ENCODE data around the gene GAA.

GAA gene

GRCh38 chr17:80133626-80133970, 32.2 kb downstream of the GAA start:
- Histone ChIP-seq H3K9me3 (ENCODE audit: low read depth, low read length) (no peaks in the 10 kb centered on the region), H3K36me3 (ENCODE audit: insufficient read depth, low read length) (peaks cover 56% of the 10 kb centered on the region), H3K9ac (ENCODE audit: insufficient read length) (no peak overlapping the region), H3K4me3 (no peak overlapping the region), H3K27ac (no peak overlapping the region)
- no peak for DNase-seq (ENCODE audit: low read depth, low spot score)
- TF ChIP-seq EZH2 (IDR thresholded peaks at IDR 0.05) (no peak), FOXP2 (optimal IDR thresholded peaks at IDR 0.05; ENCODE audit: control extremely low read depth, extremely low read length, insufficient read depth) (no peak), POLR2AphosphoS5 (IDR thresholded peaks at IDR 0.05; ENCODE audit: borderline replicate concordance, low read depth, low read length) (no peak)

- TF ChIP-seq EZH2 (IDR thresholded peaks at IDR 0.05), result no peak
- TF ChIP-seq FOXP2 (optimal IDR thresholded peaks at IDR 0.05; ENCODE audit: control extremely low read depth, extremely low read length, insufficient read depth), result no peak
- no peak for TF ChIP-seq POLR2AphosphoS5 (IDR thresholded peaks at IDR 0.05; ENCODE audit: borderline replicate concordance, low read depth, low read length)
- Histone ChIP-seq H3K36me3 (ENCODE audit: insufficient read depth, low read length) (peaks cover 91% of the 10 kb centered on the region), H3K9ac (ENCODE audit: insufficient read length) (no peak overlapping the region), H3K4me3 (no peak overlapping the region), H3K9me3 (ENCODE audit: low read depth, low read length) (no peaks in the 10 kb centered on the region), H3K27ac (no peak overlapping the region)
- no peak for DNase-seq (ENCODE audit: low read depth, low spot score)
Observed at GRCh38 chr17:80137131-80137530, 35.8 kb downstream of the GAA start.

- Histone ChIP-seq H3K27ac (no peak overlapping the region), H3K9me3 (ENCODE audit: low read depth, low read length) (no peaks in the 10 kb centered on the region), H3K36me3 (ENCODE audit: insufficient read depth, low read length) (peaks cover 98% of the 10 kb centered on the region), H3K9ac (ENCODE audit: insufficient read length) (no peak overlapping the region), H3K4me3 (no peak overlapping the region)
- TF ChIP-seq EZH2 (IDR thresholded peaks at IDR 0.05), result no peak
- no peak for TF ChIP-seq POLR2AphosphoS5 (IDR thresholded peaks at IDR 0.05; ENCODE audit: borderline replicate concordance, low read depth, low read length)
- TF ChIP-seq FOXP2 (optimal IDR thresholded peaks at IDR 0.05; ENCODE audit: control extremely low read depth, extremely low read length, insufficient read depth), result no peak
- no peak for DNase-seq (ENCODE audit: low read depth, low spot score)
Observed at GRCh38 chr17:80138856-80139426, 37.6 kb downstream of the GAA start.

GRCh38 chr17:80141463-80142165, 40.2 kb downstream of the GAA start:
- no peak for DNase-seq (ENCODE audit: low read depth, low spot score)
- peak overlapping the region; percentile 25 for H3K9ac ChIP-seq (ENCODE audit: insufficient read length)
- peak overlapping the region; percentile 57; the same call in 1 of the 2 replicates for H3K27ac ChIP-seq
- H3K36me3 ChIP-seq (ENCODE audit: insufficient read depth, low read length), result peaks cover 87% of the 10 kb centered on the region
- H3K4me3 ChIP-seq, result no peak overlapping the region
- no peak for TF ChIP-seq EZH2 (IDR thresholded peaks at IDR 0.05)
- no peaks in the 10 kb centered on the region for H3K9me3 ChIP-seq (ENCODE audit: low read depth, low read length)

- Histone ChIP-seq H3K9me3 (ENCODE audit: low read depth, low read length) (no peaks in the 10 kb centered on the region), H3K27ac (no peak overlapping the region)
- DNase-seq (ENCODE audit: low read depth, low spot score), result no peak
Observed at GRCh38 chr17:80142929-80143328, 41.5 kb downstream of the GAA start.

GRCh38 chr17:80145076-80146075, 44.0 kb downstream of the GAA start:
- Histone ChIP-seq H3K9ac (ENCODE audit: insufficient read length) (peak overlapping the region; percentile 98), H3K36me3 (ENCODE audit: insufficient read depth, low read length) (peaks cover 50% of the 10 kb centered on the region), H3K27ac (no peak overlapping the region), H3K4me3 (peak overlapping the region; percentile 99), H3K9me3 (ENCODE audit: low read depth, low read length) (no peaks in the 10 kb centered on the region)
- DNase-seq (ENCODE audit: low read depth, low spot score), result no peak
- no peak for TF ChIP-seq POLR2AphosphoS5 (IDR thresholded peaks at IDR 0.05; ENCODE audit: borderline replicate concordance, low read depth, low read length)
- TF ChIP-seq FOXP2 (optimal IDR thresholded peaks at IDR 0.05; ENCODE audit: control extremely low read depth, extremely low read length, insufficient read depth), result no peak
- TF ChIP-seq EZH2 (IDR thresholded peaks at IDR 0.05), result no peak

More at GRCh38 chr17:80142929-80143328, 41.5 kb downstream of the GAA start:
- H3K4me3 ChIP-seq, result no peak overlapping the region
- TF ChIP-seq EZH2 (IDR thresholded peaks at IDR 0.05) (no peak), FOXP2 (optimal IDR thresholded peaks at IDR 0.05; ENCODE audit: control extremely low read depth, extremely low read length, insufficient read depth) (no peak), POLR2AphosphoS5 (IDR thresholded peaks at IDR 0.05; ENCODE audit: borderline replicate concordance, low read depth, low read length) (no peak)
- peaks cover 74% of the 10 kb centered on the region for H3K36me3 ChIP-seq (ENCODE audit: insufficient read depth, low read length)
- H3K9ac ChIP-seq (ENCODE audit: insufficient read length), result peak overlapping the region; percentile 60

- peak overlapping the region; percentile 99 for H3K4me3 ChIP-seq
- no peak for TF ChIP-seq POLR2AphosphoS5 (IDR thresholded peaks at IDR 0.05; ENCODE audit: borderline replicate concordance, low read depth, low read length)
- no peaks in the 10 kb centered on the region for H3K9me3 ChIP-seq (ENCODE audit: low read depth, low read length)
- H3K36me3 ChIP-seq (ENCODE audit: insufficient read depth, low read length), result peaks cover 40% of the 10 kb centered on the region
- peak overlapping the region; percentile 98 for H3K9ac ChIP-seq (ENCODE audit: insufficient read length)
- peak overlapping the region; percentile 31; the same call in 1 of the 2 replicates for H3K27ac ChIP-seq
- no peak for DNase-seq (ENCODE audit: low read depth, low spot score)
Observed at GRCh38 chr17:80146121-80147034, 45.0 kb downstream of the GAA start.
